ENCODE results near the gene GALR3.
"Not testable (repeated sequence)": the region's sequence is repeated elsewhere in the genome, so short reads cannot be mapped to it uniquely, and the experiment has no call there.

GALR3 gene

GRCh38 chr22:37823134-37823985 lies at the start of gene GALR3:
GALR3 (plus strand) TSS chr22:37823382; CDS start chr22:37823407, 25 bp downstream.
- DNase-seq (ENCODE audit: low read depth in 2 of 2), result no peak

- no peak for DNase-seq (ENCODE audit: low read depth in 2 of 2)
Observed at GRCh38 chr22:37774728-37775127, 48.5 kb upstream of the GALR3 start.

GRCh38 chr22:37775785-37776638 lies 47.2 kb upstream of the GALR3 start:
- DNase-seq (ENCODE audit: low read depth in 2 of 2), result no peak

- DNase-seq (ENCODE audit: low read depth in 2 of 2), result no peak
Observed at GRCh38 chr22:37776639-37777005, 46.6 kb upstream of the GALR3 start.

- DNase-seq (ENCODE audit: low read depth in 2 of 2), result no peak
Observed at GRCh38 chr22:37777122-37777687, 46.0 kb upstream of the GALR3 start.

GRCh38 chr22:37778370-37779009 lies 44.7 kb upstream of the GALR3 start:
- DNase-seq (ENCODE audit: low read depth in 2 of 2), result no peak

GRCh38 chr22:37781434-37782059 lies 41.6 kb upstream of the GALR3 start:
- DNase-seq (ENCODE audit: low read depth in 2 of 2), result no peak

- no peak for DNase-seq (ENCODE audit: low read depth in 2 of 2)
Observed at GRCh38 chr22:37782340-37783168, 40.6 kb upstream of the GALR3 start.

- no peak for DNase-seq (ENCODE audit: low read depth in 2 of 2)
Observed at GRCh38 chr22:37784829-37785495, 38.2 kb upstream of the GALR3 start.

- DNase-seq (ENCODE audit: low read depth in 2 of 2), result no peak
Observed at GRCh38 chr22:37790234-37790633, 32.9 kb upstream of the GALR3 start.

- DNase-seq (ENCODE audit: low read depth in 2 of 2), result no peak
Observed at GRCh38 chr22:37792494-37792893, 30.7 kb upstream of the GALR3 start.

- no peak for DNase-seq (ENCODE audit: low read depth in 2 of 2)
Observed at GRCh38 chr22:37794376-37794775, 28.8 kb upstream of the GALR3 start.

GRCh38 chr22:37796079-37796478 lies 27.1 kb upstream of the GALR3 start:
- DNase-seq (ENCODE audit: low read depth in 2 of 2), result no peak

GRCh38 chr22:37797259-37797658 lies 25.9 kb upstream of the GALR3 start:
- DNase-seq (ENCODE audit: low read depth in 2 of 2), result not testable (repeated sequence)

GRCh38 chr22:37797874-37798500 lies 25.2 kb upstream of the GALR3 start:
- DNase-seq (ENCODE audit: low read depth in 2 of 2), result no peak

GRCh38 chr22:37799979-37800378 lies 23.2 kb upstream of the GALR3 start:
- not testable (repeated sequence) for DNase-seq (ENCODE audit: low read depth in 2 of 2)

- DNase-seq (ENCODE audit: low read depth in 2 of 2), result no peak
Observed at GRCh38 chr22:37801946-37802309, 21.3 kb upstream of the GALR3 start.

GRCh38 chr22:37802310-37803194 lies 20.6 kb upstream of the GALR3 start:
- DNase-seq (ENCODE audit: low read depth in 2 of 2), result no peak

GRCh38 chr22:37803195-37803638 lies 20.0 kb upstream of the GALR3 start:
- DNase-seq (ENCODE audit: low read depth in 2 of 2), result no peak
